Right lobe of liver (tissue), 6 donors: ENCODE data around the gene TBXAS1. TPM values are rescaled to one million over a fixed set of nuclear protein-coding genes. Genes with fewer than 3 reads are reported as not detected.

Source experiments
- ATAC-seq, 4 donors: fragments of 200-7000 bp; cut with Tn5 transposase; one replicate each; pipeline ENCODE4 v1.9.1; 2020; ENCODE audit warnings: mild to moderate bottlenecking in 4 of 4, moderate library complexity in 4 of 4
- DNase-seq, 3 donors: peaks; one replicate each; pipeline ENCODE4 v3.0.0-alpha.2; 2020
- H3K27ac ChIP-seq, 3 donors: fragments of 200-600 bp; one replicate each; pipeline ENCODE4 v1.8.0; 2022
- H3K27me3 ChIP-seq, 2 donors: fragments of 200-600 bp; one replicate each; pipeline ENCODE4 v1.8.0; 2022
- H3K36me3 ChIP-seq, 4 donors: fragments of 200-600 bp; sonication (generic) in 1 of 4; one replicate each; pipeline versions ENCODE4 v1.5.1 to v1.8.0; 2017 to 2022; ENCODE audit warnings: control low read depth in 1 of 4
- H3K4me1 ChIP-seq, 4 donors: fragments of 200-600 bp; sonication (generic) in 1 of 4; one replicate each; pipeline versions ENCODE4 v1.5.1 to v1.8.0; 2017 to 2022; ENCODE audit warnings: control low read depth in 1 of 4
- H3K4me3 ChIP-seq, 3 donors: fragments of 200-600 bp; one replicate each; pipeline ENCODE4 v1.8.0; 2022
- H3K9me3 ChIP-seq, 4 donors: fragments of 200-600 bp; sonication (generic) in 1 of 4; one replicate each; pipeline versions ENCODE4 v1.5.1 to v1.8.0; 2017 to 2022; ENCODE audit warnings: control low read depth in 1 of 4
- CTCF ChIP-seq, 4 donors: fragments of 200-600 bp in 3 of 4; fragments of 450-650 bp in 1 of 4; IDR thresholded peaks; one replicate each; pipeline versions ENCODE4 v1.5.1 to v1.8.0; 2016 to 2022; ENCODE audit warnings: antibody characterized with exemption in 4 of 4, mild to moderate bottlenecking in 2 of 4
- POLR2A ChIP-seq: fragments of 450-650 bp; IDR thresholded peaks from one replicate; pipeline ENCODE4 v1.6.1; 2017; ENCODE audit warnings: antibody characterized with exemption, mild to moderate bottlenecking
- WGBS: methylation state at CpG from one replicate; pipeline ENCODE4 v1.1.6; 2018; ENCODE audit warnings: low coverage, low lambda C conversion rate; ENCODE audit not compliant: insufficient coverage; ENCODE audit errors: missing lambda C conversion rate; 5-methylcytosine and 5-hydroxymethylcytosine counted together
- intact Hi-C, 2 donors: fragments of 100-400 bp; cut with DNase I; formaldehyde crosslinking; loops; one replicate each; pipeline versions ENCODE4 v1.11.2 to v1.14.1; 2022
- total RNA-seq, 6 experiments: library from RNA; depleted of rRNA in 2 of 6; stranded (reverse); fragments of >200 nt in 2 of 6; fragmentation: NEBNext Ultra II Directional in 3 of 6; extraction: Animal tissue kit (Norgen Biotek cat#: 25700) in 3 of 6; gene quantifications; one replicate each; pipeline versions ENCODE4 v1.1.0 to v1.2.4, GENCODE V29; 2016 to 2023
- donor health status: DM: no; HTN: yes; CAD: no.
- donor health status: DM: no; HTN: no; CAD: no.
- donor health status: DM: no; HTN: no; CAD: no.
- donor health status: DM: no; HTN: yes; CAD: no.
- donor health status: DM: no; HTN: yes; CAD: no.

The TBXAS1 gene
- total RNA-seq, 6 experiments from 2014 or later, result 7.6 to 15.6 (median 12.2) TPM

GRCh38 chr7:140068033-140068432 lies 239.0 kb downstream of the TBXAS1 start:
- Histone ChIP-seq H3K27ac (no peak overlapping the region), H3K4me1 (no peaks in the 10 kb centered on the region), H3K4me3 (no peak overlapping the region), H3K36me3 (no peaks in the 10 kb centered on the region), H3K27me3 (no peaks in the 10 kb centered on the region), H3K9me3 (peaks cover 0 to 4% (median 0%) of the 10 kb centered on the region in 4 donors)
- DNase-seq, result no peak
- TF ChIP-seq POLR2A (no peak), CTCF (IDR thresholded peaks at IDR 0.05) (no peak)
- WGBS, result 70% methylated on average over 2 of the region's 2 CpGs
- intact Hi-C loops, result loop anchor here in 1 of 2 donors (10.0 kb wide), 1 partner anchor 107 kb away; the partner anchor contains the start of gene KDM7A
- ATAC-seq, result no peak

- ATAC-seq, result no peak
- H3K36me3 ChIP-seq, result no peaks in the 10 kb centered on the region
- H3K27me3 ChIP-seq, result no peaks in the 10 kb centered on the region
- H3K4me3 ChIP-seq, result no peak overlapping the region
- TF ChIP-seq POLR2A (no peak), CTCF (IDR thresholded peaks at IDR 0.05) (no peak)
- no peak for DNase-seq
- intact Hi-C loops, result loop anchor here in 1 of 2 donors (10.0 kb wide), 1 partner anchor 105 kb away; the partner anchor contains the start of gene KDM7A
- H3K27ac ChIP-seq, result no peak overlapping the region
- WGBS, result 96% methylated on average over 3 of the region's 4 CpGs
- H3K4me1 ChIP-seq, result no peaks in the 10 kb centered on the region
- H3K9me3 ChIP-seq, result peaks cover 0 to 4% (median 0%) of the 10 kb centered on the region in 4 donors
These were observed 240.4 kb downstream of the TBXAS1 start for GRCh38 chr7:140069298-140069949.

Other genes starting within 250 kb of the TBXAS1 start
- 10 to 100 TPM; 48.5 to 68.0 (median 59.6) TPM for gene HIPK2, start 51.3 kb upstream of the TBXAS1 start, total RNA-seq
- 10 to 100 TPM; 15.7 to 33.1 (median 23.3) TPM for gene PARP12, start 233.7 kb downstream of the TBXAS1 start, total RNA-seq